ENCODE results near the gene MTCL1. TPM values are rescaled to one million over a fixed set of nuclear protein-coding genes. Genes with fewer than 3 reads are reported as not detected.

Gene MTCL1
- total RNA-seq, 1 donor from 2014 or later, result 2.9 TPM

GRCh38 chr18:8762968-8763367 is 57.6 kb downstream of the MTCL1 start:
- no peak for DNase-seq
- Mint-ChIP-seq H3K4me3 (no peak overlapping the region), H3K9me3 (peaks cover 7% of the 10 kb centered on the region), H3K36me3 (ENCODE audit: low read depth) (peaks cover 3% of the 10 kb centered on the region), H3K4me1 (peaks cover 5% of the 10 kb centered on the region), H3K27ac (no peak overlapping the region), H3K27me3 (peaks cover 2% of the 10 kb centered on the region)
- ChIA-PET CTCF (no interaction called here), POLR2A (no interaction called here)
- intact Hi-C loops (cut with micrococcal nuclease), result no loop called here
- TF ChIP-seq CTCF (IDR thresholded peaks at IDR 0.05), result no peak
- ATAC-seq (ENCODE audit: low read depth), result no peak

- no peak for TF ChIP-seq CTCF (IDR thresholded peaks at IDR 0.05)
- DNase-seq (no peak), ATAC-seq (ENCODE audit: low read depth) (no peak)
- Mint-ChIP-seq H3K27me3 (peaks cover 2% of the 10 kb centered on the region), H3K36me3 (ENCODE audit: low read depth) (peaks cover 3% of the 10 kb centered on the region), H3K4me3 (no peak overlapping the region), H3K27ac (no peak overlapping the region), H3K4me1 (peaks cover 2% of the 10 kb centered on the region), H3K9me3 (peaks cover 7% of the 10 kb centered on the region)
- ChIA-PET CTCF (no interaction called here), POLR2A (no interaction called here)
- intact Hi-C loops (cut with micrococcal nuclease), result no loop called here
Measured at GRCh38 chr18:8763611-8764010, 58.3 kb downstream of the MTCL1 start.

GRCh38 chr18:8765783-8766463 is 60.6 kb downstream of the MTCL1 start:
- H3K4me3 Mint-ChIP-seq, result no peak overlapping the region
- DNase-seq (no peak), ATAC-seq (ENCODE audit: low read depth) (no peak)
- intact Hi-C loops (cut with micrococcal nuclease), result no loop called here
- no peak overlapping the region for H3K27ac Mint-ChIP-seq
- ChIA-PET POLR2A (no interaction called here), CTCF (no interaction called here)
- peaks cover 2% of the 10 kb centered on the region for H3K4me1 Mint-ChIP-seq
- no peak for TF ChIP-seq CTCF (IDR thresholded peaks at IDR 0.05)
- H3K27me3 Mint-ChIP-seq, result peaks cover 2% of the 10 kb centered on the region
- peaks cover 6% of the 10 kb centered on the region for H3K9me3 Mint-ChIP-seq
- H3K36me3 Mint-ChIP-seq (ENCODE audit: low read depth), result peaks cover 3% of the 10 kb centered on the region

GRCh38 chr18:8766559-8767293 is 61.4 kb downstream of the MTCL1 start:
- no peak overlapping the region for H3K4me3 Mint-ChIP-seq
- intact Hi-C loops (cut with micrococcal nuclease), result no loop called here
- DNase-seq, result no peak
- ChIA-PET CTCF (no interaction called here), POLR2A (no interaction called here)
- TF ChIP-seq CTCF (IDR thresholded peaks at IDR 0.05), result no peak
- H3K27ac Mint-ChIP-seq, result no peak overlapping the region
- no peak for ATAC-seq (ENCODE audit: low read depth)
- no peaks in the 10 kb centered on the region for H3K27me3 Mint-ChIP-seq
- peaks cover 2% of the 10 kb centered on the region for H3K4me1 Mint-ChIP-seq
- H3K36me3 Mint-ChIP-seq (ENCODE audit: low read depth), result no peaks in the 10 kb centered on the region
- H3K9me3 Mint-ChIP-seq, result no peaks in the 10 kb centered on the region

- intact Hi-C loops (cut with micrococcal nuclease), result no loop called here
- H3K27ac Mint-ChIP-seq, result no peak overlapping the region
- no peaks in the 10 kb centered on the region for H3K27me3 Mint-ChIP-seq
- CTCF ChIA-PET, result no interaction called here
- no peaks in the 10 kb centered on the region for H3K9me3 Mint-ChIP-seq
- POLR2A ChIA-PET, result no interaction called here
- ATAC-seq (ENCODE audit: low read depth), result no peak
- DNase-seq, result no peak
- no peak overlapping the region for H3K4me3 Mint-ChIP-seq
- H3K36me3 Mint-ChIP-seq (ENCODE audit: low read depth), result no peaks in the 10 kb centered on the region
- no peak for TF ChIP-seq CTCF (IDR thresholded peaks at IDR 0.05)
- peaks cover 2% of the 10 kb centered on the region for H3K4me1 Mint-ChIP-seq
Measured at GRCh38 chr18:8767340-8767739, 62.0 kb downstream of the MTCL1 start.
